LNCaP clone FGC (cell line): ENCODE data around the gene NTF4.
"Not testable (repeated sequence)": the region's sequence is repeated elsewhere in the genome, so short reads cannot be mapped to it uniquely, and the experiment has no call there.

Source experiments
- DNase-seq: peaks from one replicate; pipeline ENCODE4 v3.0.0-alpha.2; 2011; ENCODE audit warnings: low read depth
- H3K4me3 ChIP-seq: 2 replicates; pipeline ENCODE4 v1.5.1; 2011; ENCODE audit warnings: mild to moderate bottlenecking, low read depth, low read length, control low read depth
- TF ChIP-seq, protein P1 (sequence below): IDR thresholded peaks from 2 replicates; pipeline ENCODE4 v1.5.1; 2012; ENCODE audit warnings: mild to moderate bottlenecking; ENCODE audit not compliant: control insufficient read depth, insufficient read depth; ENCODE audit errors: extremely low read depth

The NTF4 gene

GRCh38 chr19:49031642-49032301 is 32.8 kb downstream of the NTF4 start, which contains the start of gene CGB2:
Gene CGB2, plus strand, starts transcription at chr19:49031890. Its CDS starts 206 bp downstream, at chr19:49032096.
- TF ChIP-seq, protein P1, sequence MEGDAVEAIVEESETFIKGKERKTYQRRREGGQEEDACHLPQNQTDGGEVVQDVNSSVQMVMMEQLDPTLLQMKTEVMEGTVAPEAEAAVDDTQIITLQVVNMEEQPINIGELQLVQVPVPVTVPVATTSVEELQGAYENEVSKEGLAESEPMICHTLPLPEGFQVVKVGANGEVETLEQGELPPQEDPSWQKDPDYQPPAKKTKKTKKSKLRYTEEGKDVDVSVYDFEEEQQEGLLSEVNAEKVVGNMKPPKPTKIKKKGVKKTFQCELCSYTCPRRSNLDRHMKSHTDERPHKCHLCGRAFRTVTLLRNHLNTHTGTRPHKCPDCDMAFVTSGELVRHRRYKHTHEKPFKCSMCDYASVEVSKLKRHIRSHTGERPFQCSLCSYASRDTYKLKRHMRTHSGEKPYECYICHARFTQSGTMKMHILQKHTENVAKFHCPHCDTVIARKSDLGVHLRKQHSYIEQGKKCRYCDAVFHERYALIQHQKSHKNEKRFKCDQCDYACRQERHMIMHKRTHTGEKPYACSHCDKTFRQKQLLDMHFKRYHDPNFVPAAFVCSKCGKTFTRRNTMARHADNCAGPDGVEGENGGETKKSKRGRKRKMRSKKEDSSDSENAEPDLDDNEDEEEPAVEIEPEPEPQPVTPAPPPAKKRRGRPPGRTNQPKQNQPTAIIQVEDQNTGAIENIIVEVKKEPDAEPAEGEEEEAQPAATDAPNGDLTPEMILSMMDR, result 0 out of 2 replicates have a peak, but pooled peaks have one; percentile 16
- DNase-seq, H3K4me3 ChIP-seq: not testable (repeated sequence)

DNA sequence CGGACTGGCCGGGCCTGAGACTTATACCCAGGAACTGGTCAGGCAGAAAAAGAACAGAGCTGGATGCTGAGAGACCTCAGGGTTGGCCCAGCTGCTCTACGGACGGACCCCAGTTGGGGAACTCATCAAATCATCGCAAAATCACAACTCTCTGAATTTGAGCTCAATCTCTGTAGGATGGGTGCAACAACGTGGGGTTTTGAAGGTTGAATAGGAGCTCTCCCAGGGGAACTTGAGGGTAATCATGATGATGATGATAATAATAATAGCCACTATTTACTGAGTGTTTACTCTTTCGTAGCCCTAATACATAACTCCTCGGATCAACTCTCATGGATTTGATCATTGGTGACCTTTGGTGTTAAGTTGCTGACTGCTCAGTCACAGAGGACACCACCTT is 34.3 kb downstream of the NTF4 start:
- H3K4me3 ChIP-seq, DNase-seq: not testable (repeated sequence)

DNA sequence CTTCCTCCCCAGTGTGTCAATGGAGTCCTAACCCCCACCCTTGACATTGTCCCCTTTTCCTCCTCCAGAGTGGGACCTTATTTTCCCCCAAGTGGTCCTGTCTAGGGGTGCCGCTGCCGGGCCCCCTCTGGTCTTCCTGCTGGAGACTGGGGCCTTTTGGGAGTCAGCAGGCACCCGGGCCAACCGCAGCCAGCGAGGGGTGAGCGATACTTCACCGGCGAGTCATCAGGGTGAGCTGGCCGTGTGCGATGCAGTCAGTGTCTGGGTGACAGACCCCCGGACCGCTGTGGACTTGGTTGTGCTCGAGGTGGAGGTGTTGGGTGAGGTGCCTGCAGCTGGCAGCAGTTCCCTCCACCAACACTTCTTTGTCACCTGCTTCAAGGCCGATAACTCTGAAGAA is 34.9 kb downstream of the NTF4 start:
- not testable (repeated sequence) for DNase-seq, H3K4me3 ChIP-seq

- not testable (repeated sequence) for H3K4me3 ChIP-seq, DNase-seq
Observed at GRCh38 chr19:49028686-49029085, 35.9 kb downstream of the NTF4 start.

DNA sequence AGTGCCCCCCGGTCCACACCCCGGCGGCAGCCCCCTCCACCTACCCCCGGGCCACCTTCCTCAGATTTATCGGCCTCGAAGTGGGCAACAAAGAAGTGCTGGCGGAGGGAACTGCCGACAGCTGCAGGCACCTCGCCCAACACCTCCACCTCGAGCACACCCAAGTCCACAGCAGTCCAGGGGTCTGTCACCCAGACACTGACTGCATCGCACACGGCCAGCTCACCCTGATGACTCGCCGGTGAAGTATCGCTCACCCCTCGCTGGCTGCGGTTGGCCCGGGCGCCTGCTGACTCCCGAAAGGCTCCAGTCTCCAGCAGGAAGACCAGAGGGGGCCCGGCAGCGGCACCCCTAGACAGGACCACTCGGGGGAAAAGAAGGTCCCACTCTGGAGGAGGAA is 39.0 kb downstream of the NTF4 start:
- not testable (repeated sequence) for DNase-seq, H3K4me3 ChIP-seq

DNA sequence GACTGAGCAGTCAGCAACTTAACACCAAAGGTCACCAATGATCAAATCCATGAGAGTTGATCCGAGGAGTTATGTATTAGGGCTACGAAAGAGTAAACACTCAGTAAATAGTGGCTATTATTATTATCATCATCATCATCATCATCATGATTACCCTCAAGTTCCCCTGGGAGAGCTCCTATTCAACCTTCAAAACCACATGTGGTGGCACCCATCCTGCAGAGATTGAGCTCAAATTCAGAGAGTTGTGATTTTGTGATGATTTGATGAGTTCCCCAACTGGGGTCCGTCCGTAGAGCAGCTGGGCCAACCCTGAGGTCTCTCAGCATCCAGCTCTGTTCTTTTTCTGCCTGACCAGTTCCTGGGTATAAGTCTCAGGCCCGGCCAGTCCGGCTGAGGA is 39.5 kb downstream of the NTF4 start:
- H3K4me3 ChIP-seq, DNase-seq: not testable (repeated sequence)

- not testable (repeated sequence) for DNase-seq
Observed at GRCh38 chr19:49024233-49024632, 40.4 kb downstream of the NTF4 start, which contains the start of gene CGB3. Gene CGB3, minus strand, starts transcription at chr19:49024333. Its CDS starts 362 bp downstream, at chr19:49023971.

DNA sequence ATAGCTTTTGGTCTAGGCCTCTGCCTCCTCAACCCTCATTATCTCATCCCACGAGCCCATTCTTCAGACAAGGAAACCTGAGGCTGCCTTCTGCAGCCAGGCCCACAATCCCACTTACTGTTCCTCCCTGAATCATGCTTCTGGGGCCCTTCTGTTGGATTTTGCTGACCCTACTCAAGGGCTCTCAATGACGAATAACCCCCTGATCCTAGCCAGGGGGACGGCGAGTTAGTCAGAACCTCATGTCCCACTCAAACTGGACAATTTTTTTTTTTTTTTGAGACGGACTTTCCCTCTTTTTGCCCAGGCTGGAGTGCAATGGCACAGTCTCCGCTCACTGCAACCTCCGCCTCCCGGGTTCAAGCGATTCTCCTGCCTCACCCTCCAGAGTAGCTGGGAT is 42.5 kb downstream of the NTF4 start:
- DNase-seq, result no peak
- TF ChIP-seq, protein P1, result no peak

More at GRCh38 chr19:49024233-49024632, 40.4 kb downstream of the NTF4 start, which contains the start of gene CGB3:
- not testable (repeated sequence) for H3K4me3 ChIP-seq

GRCh38 chr19:49020931-49021895 is 43.4 kb downstream of the NTF4 start:
- TF ChIP-seq, protein P1, result no peak
- no peak for DNase-seq
- no peak overlapping the region for H3K4me3 ChIP-seq

More for the DNA sequence above, 42.5 kb downstream of the NTF4 start:
- H3K4me3 ChIP-seq, result no peak overlapping the region

DNA sequence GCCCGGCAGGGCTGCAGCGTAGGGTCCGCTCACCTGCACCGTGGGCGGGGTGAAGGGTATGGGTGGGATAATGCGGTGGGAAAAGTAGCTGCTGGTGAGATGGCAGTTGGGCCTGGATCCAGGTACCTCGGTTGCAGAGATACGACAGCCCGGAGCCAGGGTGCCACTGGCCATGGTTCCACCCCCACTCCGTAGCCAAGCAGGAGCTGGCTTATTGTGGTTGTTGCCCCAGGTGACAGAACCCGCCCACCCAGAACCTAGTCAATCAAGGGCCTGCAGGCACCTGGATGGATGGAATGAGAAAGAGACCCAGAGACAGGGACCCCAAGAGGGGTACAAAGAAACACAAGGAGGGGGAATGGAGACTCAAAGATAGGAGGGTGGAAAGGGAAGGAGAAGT is 44.3 kb downstream of the NTF4 start:
- TF ChIP-seq, protein P1, result no peak
- DNase-seq, result no peak
- no peak overlapping the region for H3K4me3 ChIP-seq
